GM23338 (cell line): Measurements from ENCODE around the gene PDGFRB.

ENCODE experiments used
- CREB1 ChIP-seq: fragments of 250-450 bp; sonication (Bioruptor Pico); IDR thresholded peaks from 2 replicates; pipeline ENCODE4 v1.5.0; 2020; ENCODE audit warnings: low read depth, mild to moderate bottlenecking, moderate library complexity
- CTCF ChIP-seq, 2 experiments: fragments of 200-600 bp in 1 of 2; sonication (generic) in 1 of 2; conservative IDR thresholded peaks; 2 replicates each; pipeline versions ENCODE4 v1.5.1 to v1.6.1; 2016 to 2017; ENCODE audit warnings: antibody characterized with exemption in 2 of 2, low read depth in 2 of 2, mild to moderate bottlenecking in 2 of 2, moderate library complexity in 1 of 2
- EZH2 ChIP-seq: fragments of 200-600 bp; sonication (generic); IDR thresholded peaks from one replicate; pipeline ENCODE4 v1.8.0; 2017; ENCODE audit warnings: antibody characterized with exemption, mild to moderate bottlenecking, low read depth; ENCODE audit not compliant: unreplicated experiment
- EZH2phosphoT487 ChIP-seq: fragments of 200-600 bp; sonication (generic); IDR thresholded peaks from one replicate; pipeline ENCODE4 v1.8.1; 2018; ENCODE audit warnings: antibody characterized with exemption; ENCODE audit not compliant: unreplicated experiment
- POLR2AphosphoS5 ChIP-seq: IDR thresholded peaks from 2 replicates; pipeline ENCODE4 v1.6.1; 2016; ENCODE audit warnings: antibody characterized with exemption, low read depth
- TF ChIP-seq, protein P1 (sequence below): IDR thresholded peaks from one replicate; pipeline ENCODE4 v1.6.1; 2018; ENCODE audit warnings: antibody characterized with exemption; ENCODE audit not compliant: unreplicated experiment

DNA sequence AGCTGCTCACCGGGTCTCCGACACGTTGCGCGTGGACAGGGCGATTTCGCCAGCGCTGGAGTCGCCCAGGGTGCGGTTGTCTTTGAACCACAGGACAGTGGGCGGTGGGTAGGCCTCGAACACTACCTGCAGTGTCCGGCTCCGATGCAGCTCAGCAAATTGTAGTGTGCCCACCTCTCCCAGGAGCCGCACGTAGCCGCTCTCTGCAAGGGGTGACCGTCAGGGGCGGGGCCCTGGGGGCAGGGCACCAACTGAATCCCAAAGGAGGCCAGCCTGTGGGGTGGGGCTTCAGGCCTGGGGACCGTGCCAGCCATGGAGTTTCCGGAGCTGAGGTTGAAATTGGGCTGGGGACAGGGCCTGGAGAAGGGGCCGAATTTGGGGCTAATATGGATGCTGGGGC is 22.9 kb downstream of the PDGFRB start:
- TF ChIP-seq CREB1 (CRISPR knock-in tag) (no peak), CTCF (conservative IDR thresholded peaks at IDR 0.05; ENCODE audit: low read depth in 2 of 2) (no peak), EZH2 (no peak), POLR2AphosphoS5 (no peak), EZH2phosphoT487 (no peak)
- TF ChIP-seq, protein P1, sequence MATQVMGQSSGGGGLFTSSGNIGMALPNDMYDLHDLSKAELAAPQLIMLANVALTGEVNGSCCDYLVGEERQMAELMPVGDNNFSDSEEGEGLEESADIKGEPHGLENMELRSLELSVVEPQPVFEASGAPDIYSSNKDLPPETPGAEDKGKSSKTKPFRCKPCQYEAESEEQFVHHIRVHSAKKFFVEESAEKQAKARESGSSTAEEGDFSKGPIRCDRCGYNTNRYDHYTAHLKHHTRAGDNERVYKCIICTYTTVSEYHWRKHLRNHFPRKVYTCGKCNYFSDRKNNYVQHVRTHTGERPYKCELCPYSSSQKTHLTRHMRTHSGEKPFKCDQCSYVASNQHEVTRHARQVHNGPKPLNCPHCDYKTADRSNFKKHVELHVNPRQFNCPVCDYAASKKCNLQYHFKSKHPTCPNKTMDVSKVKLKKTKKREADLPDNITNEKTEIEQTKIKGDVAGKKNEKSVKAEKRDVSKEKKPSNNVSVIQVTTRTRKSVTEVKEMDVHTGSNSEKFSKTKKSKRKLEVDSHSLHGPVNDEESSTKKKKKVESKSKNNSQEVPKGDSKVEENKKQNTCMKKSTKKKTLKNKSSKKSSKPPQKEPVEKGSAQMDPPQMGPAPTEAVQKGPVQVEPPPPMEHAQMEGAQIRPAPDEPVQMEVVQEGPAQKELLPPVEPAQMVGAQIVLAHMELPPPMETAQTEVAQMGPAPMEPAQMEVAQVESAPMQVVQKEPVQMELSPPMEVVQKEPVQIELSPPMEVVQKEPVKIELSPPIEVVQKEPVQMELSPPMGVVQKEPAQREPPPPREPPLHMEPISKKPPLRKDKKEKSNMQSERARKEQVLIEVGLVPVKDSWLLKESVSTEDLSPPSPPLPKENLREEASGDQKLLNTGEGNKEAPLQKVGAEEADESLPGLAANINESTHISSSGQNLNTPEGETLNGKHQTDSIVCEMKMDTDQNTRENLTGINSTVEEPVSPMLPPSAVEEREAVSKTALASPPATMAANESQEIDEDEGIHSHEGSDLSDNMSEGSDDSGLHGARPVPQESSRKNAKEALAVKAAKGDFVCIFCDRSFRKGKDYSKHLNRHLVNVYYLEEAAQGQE = no peak
